GM13977 (cell line): ENCODE measurements around the gene FOXN3.

ENCODE experiments used
- DNase-seq: peaks from one replicate; pipeline ENCODE4 v3.0.0; 2012; ENCODE audit warnings: low spot score
- in situ Hi-C: fragments of 300-500 bp; cut with MboI; formaldehyde crosslinking; loops from one replicate; pipeline ENCODE4 v1.12.0; 2022; ENCODE audit warnings: low sequenced_read_pairs, low pct_unique_long_range_greater_than_20kb, mixed read lengths, inconsistent platforms; ENCODE audit not compliant: unreplicated experiment
- TF ChIP-seq, protein P1 (sequence below): IDR thresholded peaks from 2 replicates; pipeline ENCODE4 v1.5.1; 2012; ENCODE audit warnings: mild to moderate bottlenecking, control low read depth; ENCODE audit not compliant: insufficient read depth; ENCODE audit errors: extremely low read depth, missing control alignments

The FOXN3 gene

DNA sequence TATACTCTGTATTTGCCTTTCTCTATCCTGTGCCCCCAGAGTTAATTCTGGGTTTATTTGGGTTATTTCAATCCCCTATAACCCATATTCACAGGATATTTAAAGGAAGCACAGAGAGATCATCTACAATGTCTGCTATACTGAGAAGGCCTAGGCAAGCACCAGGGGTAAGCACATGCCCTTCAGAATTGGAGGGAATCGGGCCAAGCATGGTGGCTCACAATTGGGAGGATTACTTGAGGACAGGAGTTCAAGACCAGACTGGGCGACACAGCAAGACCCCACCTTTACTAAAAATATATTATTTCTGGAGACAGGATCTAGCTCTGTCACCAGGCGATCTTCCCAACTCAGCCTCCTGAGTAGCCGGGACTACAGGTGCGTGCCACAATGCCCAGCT is 11.3 kb downstream of the FOXN3 start:
- in situ Hi-C loops = loop anchor here (25.0 kb wide), 1 partner anchor 368 kb away; no protein-coding TSS in a partner anchor
- no peak for DNase-seq
- TF ChIP-seq, protein P1, sequence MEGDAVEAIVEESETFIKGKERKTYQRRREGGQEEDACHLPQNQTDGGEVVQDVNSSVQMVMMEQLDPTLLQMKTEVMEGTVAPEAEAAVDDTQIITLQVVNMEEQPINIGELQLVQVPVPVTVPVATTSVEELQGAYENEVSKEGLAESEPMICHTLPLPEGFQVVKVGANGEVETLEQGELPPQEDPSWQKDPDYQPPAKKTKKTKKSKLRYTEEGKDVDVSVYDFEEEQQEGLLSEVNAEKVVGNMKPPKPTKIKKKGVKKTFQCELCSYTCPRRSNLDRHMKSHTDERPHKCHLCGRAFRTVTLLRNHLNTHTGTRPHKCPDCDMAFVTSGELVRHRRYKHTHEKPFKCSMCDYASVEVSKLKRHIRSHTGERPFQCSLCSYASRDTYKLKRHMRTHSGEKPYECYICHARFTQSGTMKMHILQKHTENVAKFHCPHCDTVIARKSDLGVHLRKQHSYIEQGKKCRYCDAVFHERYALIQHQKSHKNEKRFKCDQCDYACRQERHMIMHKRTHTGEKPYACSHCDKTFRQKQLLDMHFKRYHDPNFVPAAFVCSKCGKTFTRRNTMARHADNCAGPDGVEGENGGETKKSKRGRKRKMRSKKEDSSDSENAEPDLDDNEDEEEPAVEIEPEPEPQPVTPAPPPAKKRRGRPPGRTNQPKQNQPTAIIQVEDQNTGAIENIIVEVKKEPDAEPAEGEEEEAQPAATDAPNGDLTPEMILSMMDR = no peak

DNA sequence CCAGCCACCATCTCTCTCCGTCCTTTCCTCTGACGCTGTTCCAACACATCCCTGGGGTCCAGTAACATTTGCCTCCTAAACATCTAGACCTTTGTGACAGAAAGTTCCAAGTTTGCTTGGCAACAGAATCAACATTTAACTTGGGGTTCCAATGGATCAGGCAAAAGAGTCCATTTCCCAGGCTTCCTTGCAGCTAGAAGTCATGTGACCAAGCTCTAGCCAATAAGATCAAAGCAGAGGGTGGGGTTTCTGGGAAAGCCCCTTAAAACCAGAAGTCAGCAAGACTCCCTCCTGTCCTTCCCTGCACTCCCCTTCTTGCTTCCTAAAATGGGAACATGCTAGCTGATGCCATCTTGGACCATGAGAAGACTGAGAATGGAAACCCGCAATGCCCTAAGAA is 14.7 kb downstream of the FOXN3 start:
- in situ Hi-C loops = loop anchor here (25.0 kb wide), 1 partner anchor 365 kb away; no protein-coding TSS in a partner anchor
- TF ChIP-seq, protein P1 = no peak
- no peak for DNase-seq

DNA sequence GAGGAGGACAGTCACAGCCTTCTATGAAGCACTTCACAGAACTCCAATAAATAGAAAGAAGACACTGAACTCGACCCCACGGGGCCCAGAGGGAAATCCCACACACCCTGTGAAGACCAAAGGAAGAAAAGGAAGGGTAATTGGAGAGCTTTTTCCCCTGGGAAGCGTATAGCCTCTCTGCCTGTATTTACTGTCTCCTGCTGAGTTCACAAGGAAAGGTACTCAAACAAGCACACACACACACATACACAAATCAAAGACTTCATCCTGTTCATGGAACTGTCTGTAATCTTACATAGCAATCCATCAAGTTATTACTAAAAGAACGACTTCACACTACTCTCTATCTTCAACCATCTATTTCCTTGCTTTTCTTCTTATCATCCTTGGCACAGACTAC is 15.3 kb downstream of the FOXN3 start:
- TF ChIP-seq, protein P1 = no peak
- DNase-seq = no peak
- in situ Hi-C loops = loop anchor here (25.0 kb wide), 1 partner anchor 364 kb away; no protein-coding TSS in a partner anchor

DNA sequence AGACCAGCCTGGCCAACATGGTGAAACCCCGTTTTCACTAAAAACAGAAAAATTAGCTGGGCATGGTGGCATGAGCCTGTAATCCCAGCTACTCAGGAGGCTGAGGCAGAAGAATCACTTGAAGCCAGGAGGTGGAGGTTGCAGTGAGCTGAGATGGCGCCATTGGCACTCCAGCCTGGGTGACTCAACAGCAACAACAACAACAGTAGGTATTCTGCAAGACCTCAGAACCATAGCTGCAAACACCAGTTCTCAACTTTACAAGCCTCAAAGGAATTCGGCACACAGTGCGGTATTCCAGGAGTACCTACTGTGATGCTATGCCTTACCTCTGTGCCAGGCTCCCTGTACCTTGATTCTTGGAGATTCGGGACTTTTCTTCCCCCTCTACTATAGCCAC is 15.8 kb downstream of the FOXN3 start:
- in situ Hi-C loops = loop anchor here (25.0 kb wide), 1 partner anchor 364 kb away; no protein-coding TSS in a partner anchor
- no peak for DNase-seq
- TF ChIP-seq, protein P1 = no peak

DNA sequence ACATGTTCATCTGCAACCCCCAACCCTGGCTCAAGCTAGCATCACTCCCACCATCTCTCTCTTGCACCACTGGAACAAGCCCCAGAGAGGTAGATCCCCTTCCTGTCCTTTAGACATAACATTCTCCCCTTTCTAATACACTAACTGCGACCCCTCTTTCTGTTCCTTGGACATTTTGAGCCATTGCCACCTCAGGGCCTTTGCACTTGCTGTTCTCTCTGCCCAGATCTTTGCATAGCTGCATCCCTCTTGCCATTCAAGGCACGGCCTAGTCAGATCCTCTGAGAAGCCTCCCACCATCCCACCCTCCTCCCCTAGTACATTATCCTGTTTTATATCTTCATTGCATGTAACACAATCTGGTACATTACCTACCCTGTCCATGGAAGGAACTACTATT is 16.5 kb downstream of the FOXN3 start:
- TF ChIP-seq, protein P1 = no peak
- DNase-seq = no peak
- in situ Hi-C loops = loop anchor here (25.0 kb wide), 1 partner anchor 363 kb away; no protein-coding TSS in a partner anchor

DNA sequence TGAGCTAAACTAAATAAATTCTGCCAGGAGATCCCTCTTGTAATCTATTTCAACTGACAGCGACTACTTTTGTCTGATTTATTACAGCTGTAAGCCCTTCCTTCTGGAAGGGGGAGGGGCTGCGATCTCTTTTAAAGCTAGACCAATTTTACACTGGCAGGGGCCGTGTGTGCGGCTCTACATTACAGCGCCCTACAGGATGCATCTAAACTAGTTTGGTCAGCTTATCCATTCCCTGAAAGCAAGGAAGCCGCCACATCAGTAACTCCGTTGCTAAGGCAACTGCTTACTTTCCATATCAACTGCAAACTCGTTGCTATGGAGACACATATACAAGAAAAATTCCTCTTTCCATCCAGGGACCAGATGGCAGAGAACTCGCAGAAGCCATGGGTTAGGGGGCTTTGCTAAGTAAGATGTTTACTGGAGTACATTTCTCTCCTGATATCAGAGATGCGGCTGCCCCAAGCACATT is 17.4 kb downstream of the FOXN3 start:
- TF ChIP-seq, protein P1 = no peak
- DNase-seq = no peak
- in situ Hi-C loops = loop anchor here (25.0 kb wide), 1 partner anchor 362 kb away; no protein-coding TSS in a partner anchor
